Endodermal cell (in vitro differentiated cells): Measurements from ENCODE around the gene OPALIN. TPM values are rescaled to one million over a fixed set of nuclear protein-coding genes. Genes with fewer than 3 reads are reported as not detected.

Experiments
- DNase-seq: peaks from one replicate; pipeline ENCODE4 v3.0.0-alpha.2; 2017
- H3K27ac ChIP-seq: 2 replicates; pipeline ENCODE4 v1.5.1; 2013; ENCODE audit warnings: mild to moderate bottlenecking, low read depth, low read length, moderate library complexity
- H3K27me3 ChIP-seq: 2 replicates; pipeline ENCODE4 v1.6.1; 2013; ENCODE audit warnings: mild to moderate bottlenecking, low read length, moderate library complexity; ENCODE audit not compliant: insufficient read depth, control insufficient read depth, poor library complexity, severe bottlenecking
- H3K36me3 ChIP-seq: 2 replicates; pipeline ENCODE4 v1.7.0; 2013; ENCODE audit warnings: mild to moderate bottlenecking, low read length, moderate library complexity; ENCODE audit not compliant: control insufficient read depth, insufficient read depth
- H3K4me1 ChIP-seq: one replicate; pipeline ENCODE4 v1.7.0; 2013; ENCODE audit warnings: low read length; ENCODE audit not compliant: control insufficient read depth, insufficient read depth
- H3K4me3 ChIP-seq: 2 replicates; pipeline ENCODE4 v1.5.1; 2013; ENCODE audit warnings: mild to moderate bottlenecking, low read length, moderate library complexity
- H3K9ac ChIP-seq: 2 replicates; pipeline ENCODE4 v1.6.1; 2013; ENCODE audit warnings: mild to moderate bottlenecking, low read length, moderate library complexity; ENCODE audit not compliant: poor library complexity, severe bottlenecking; ENCODE audit errors: extremely low read depth
- H3K9me3 ChIP-seq: 2 replicates; pipeline ENCODE4 v1.6.1; 2013; ENCODE audit warnings: mild to moderate bottlenecking, low read length, moderate library complexity; ENCODE audit not compliant: control insufficient read depth
- H3K27ac Mint-ChIP-seq: 2 replicates; pipeline ENCODE4 v1.8.0; 2020; ENCODE audit warnings: mixed read lengths
- H3K27me3 Mint-ChIP-seq: 2 replicates; pipeline ENCODE4 v1.8.0; 2021; ENCODE audit warnings: mild to moderate bottlenecking, mixed read lengths; ENCODE audit not compliant: insufficient read depth
- H3K36me3 Mint-ChIP-seq: 2 replicates; pipeline ENCODE4 v1.8.0; 2020; ENCODE audit warnings: low read depth, mixed read lengths
- H3K4me1 Mint-ChIP-seq: 2 replicates; pipeline ENCODE4 v1.8.0; 2020; ENCODE audit warnings: mixed read lengths
- H3K4me3 Mint-ChIP-seq: 2 replicates; pipeline ENCODE4 v1.8.0; 2020; ENCODE audit warnings: mild to moderate bottlenecking, moderate library complexity, mixed read lengths
- H3K9me3 Mint-ChIP-seq: 2 replicates; pipeline ENCODE4 v1.8.0; 2020; ENCODE audit warnings: mild to moderate bottlenecking, mixed read lengths
- CTCF ChIP-seq: fragments of 200-600 bp; sonication (generic); conservative IDR thresholded peaks from 2 replicates; pipeline ENCODE4 v1.5.0; 2021; ENCODE audit warnings: antibody characterized with exemption, mild to moderate bottlenecking
- WGBS, 2 experiments: methylation state at CpG; one replicate each; pipeline versions ENCODE4 v1.1.5 to v1.1.7; 2013; ENCODE audit warnings: missing lambda C conversion rate in 2 of 2, mixed read lengths in 1 of 2; ENCODE audit not compliant: insufficient coverage in 1 of 2, insufficient read length in 1 of 2; 5-methylcytosine and 5-hydroxymethylcytosine counted together
- total RNA-seq, 2 donors: library from RNA; stranded (reverse); fragmentation: NEBNext Ultra II Directional in 1 of 2; extraction: Animal tissue kit (Norgen Biotek cat#: 25700) in 1 of 2; gene quantifications; 2 replicates in 1 of 2; 3 replicates in 1 of 2; pipeline ENCODE4 v1.2.1, GENCODE V29; 2021

OPALIN gene
- total RNA-seq, 2 donors from 2014 or later: not detected

GRCh38 chr10:96369890-96370583, 11.2 kb upstream of the OPALIN start:
- Mint-ChIP-seq H3K9me3 (no peaks in the 10 kb centered on the region), H3K27me3 (peaks cover 18% of the 10 kb centered on the region), H3K4me3 (no peak overlapping the region), H3K27ac (no peak overlapping the region), H3K4me1 (peaks cover 7% of the 10 kb centered on the region), H3K36me3 (no peaks in the 10 kb centered on the region)
- Histone ChIP-seq H3K9me3 (no peaks in the 10 kb centered on the region), H3K36me3 (no peaks in the 10 kb centered on the region), H3K27me3 (peaks cover 7% of the 10 kb centered on the region), H3K4me3 (no peak overlapping the region), H3K27ac (no peak overlapping the region), H3K4me1 (no peaks in the 10 kb centered on the region), H3K9ac (no peak overlapping the region)
- no peak for TF ChIP-seq CTCF
- DNase-seq: peak; percentile 54
- 90 to 96% methylated on average over 28 to 38 of the region's 38 CpGs for WGBS, 2 experiments

- no peak overlapping the region for H3K27ac ChIP-seq
- no peak overlapping the region for H3K4me3 ChIP-seq
- no peaks in the 10 kb centered on the region for H3K9me3 Mint-ChIP-seq
- H3K36me3 Mint-ChIP-seq: no peaks in the 10 kb centered on the region
- DNase-seq: peak; percentile 7
- H3K4me3 Mint-ChIP-seq: no peak overlapping the region
- H3K9me3 ChIP-seq: no peaks in the 10 kb centered on the region
- no peaks in the 10 kb centered on the region for H3K4me1 ChIP-seq
- H3K36me3 ChIP-seq: no peaks in the 10 kb centered on the region
- H3K9ac ChIP-seq: no peak overlapping the region
- peaks cover 12% of the 10 kb centered on the region for H3K27me3 Mint-ChIP-seq
- no peaks in the 10 kb centered on the region for H3K4me1 Mint-ChIP-seq
- H3K27me3 ChIP-seq: peaks cover under 1% of the 10 kb centered on the region
- no peak overlapping the region for H3K27ac Mint-ChIP-seq
- 93% methylated on average over 5 of the region's 5 CpGs; no CpG with 5 or more reads in 1 of the 2 experiments for WGBS, 2 experiments
- no peak for TF ChIP-seq CTCF
Observed at GRCh38 chr10:96368971-96369370, 10.2 kb upstream of the OPALIN start.

DNA sequence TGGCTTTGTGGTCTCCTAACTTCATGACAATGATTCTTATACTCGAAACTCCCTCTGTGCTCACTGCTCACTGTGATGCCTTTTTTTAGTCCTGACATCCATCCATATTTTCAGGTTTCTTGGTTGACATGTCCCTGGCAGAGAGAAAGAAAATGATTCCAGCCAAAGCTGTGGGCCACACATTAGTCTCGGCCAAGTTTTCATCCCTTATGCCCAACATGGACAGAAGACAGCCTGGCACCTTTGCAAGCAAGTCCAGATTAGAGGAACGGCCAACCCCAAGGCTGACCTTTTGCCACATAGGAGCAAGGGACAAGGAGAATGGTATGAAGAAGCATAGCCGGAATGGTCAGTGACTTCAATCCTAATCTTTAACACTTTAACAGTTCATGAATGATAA, 8.7 kb upstream of the OPALIN start:
- peak; percentile 30 for DNase-seq

More for the DNA sequence above, 8.7 kb upstream of the OPALIN start:
- H3K36me3 ChIP-seq: no peaks in the 10 kb centered on the region
- no peaks in the 10 kb centered on the region for H3K4me1 ChIP-seq
- TF ChIP-seq CTCF: no peak
- H3K4me1 Mint-ChIP-seq: no peaks in the 10 kb centered on the region
- no peaks in the 10 kb centered on the region for H3K9me3 Mint-ChIP-seq
- WGBS, 2 experiments: 96 to 100% methylated on average over 3 to 4 of the region's 4 CpGs
- no peak overlapping the region for H3K27ac Mint-ChIP-seq
- no peak overlapping the region for H3K4me3 ChIP-seq
- H3K27me3 Mint-ChIP-seq: peaks cover 7% of the 10 kb centered on the region
- H3K9ac ChIP-seq: no peak overlapping the region
- H3K9me3 ChIP-seq: no peaks in the 10 kb centered on the region
- no peak overlapping the region for H3K4me3 Mint-ChIP-seq
- no peak overlapping the region for H3K27ac ChIP-seq
- H3K36me3 Mint-ChIP-seq: no peaks in the 10 kb centered on the region
- H3K27me3 ChIP-seq: no peaks in the 10 kb centered on the region
